H9 (cell line): ENCODE data around the gene ZNF317. TPM values are rescaled to one million over a fixed set of nuclear protein-coding genes. Genes with fewer than 3 reads are reported as not detected.

Experiments
- DNase-seq: peaks from one replicate; pipeline ENCODE4 v3.0.0-alpha.2; 2017
- H2AFZ ChIP-seq: one replicate; pipeline ENCODE4 v1.6.1; 2013; ENCODE audit warnings: mild to moderate bottlenecking, low read length, control low read depth, moderate library complexity
- H2AK5ac ChIP-seq: 2 replicates; pipeline ENCODE4 v1.6.1; 2013; ENCODE audit warnings: low read length, control low read depth, mixed read lengths; ENCODE audit not compliant: insufficient read length
- H2BK120ac ChIP-seq: one replicate; pipeline ENCODE4 v1.6.1; 2013; ENCODE audit warnings: low read depth, mild to moderate bottlenecking, low read length, control low read depth, inconsistent platforms; ENCODE audit not compliant: poor library complexity, severe bottlenecking
- H2BK12ac ChIP-seq: 2 replicates; pipeline ENCODE4 v1.6.1; 2013; ENCODE audit warnings: low read length, control low read depth, mixed read lengths, low read depth; ENCODE audit not compliant: insufficient read length
- H2BK15ac ChIP-seq: 2 replicates; pipeline ENCODE4 v1.6.1; 2013; ENCODE audit warnings: low read depth, low read length, control low read depth
- H2BK20ac ChIP-seq: one replicate; pipeline ENCODE4 v1.6.1; 2013; ENCODE audit warnings: low read depth, mild to moderate bottlenecking, low read length, control low read depth, inconsistent platforms; ENCODE audit not compliant: poor library complexity, severe bottlenecking
- H2BK5ac ChIP-seq: 2 replicates; pipeline ENCODE4 v1.6.1; 2013; ENCODE audit warnings: low read length, control low read depth, mixed read lengths; ENCODE audit not compliant: insufficient read length
- H3K14ac ChIP-seq: 2 replicates; pipeline ENCODE4 v1.6.1; 2013; ENCODE audit warnings: low read length, control low read depth; ENCODE audit not compliant: insufficient read depth
- H3K18ac ChIP-seq: 2 replicates; pipeline ENCODE4 v1.6.1; 2013; ENCODE audit warnings: low read depth, mild to moderate bottlenecking, mixed read lengths, low read length, control low read depth; ENCODE audit not compliant: insufficient read length
- H3K23ac ChIP-seq: 2 replicates; pipeline ENCODE4 v1.6.1; 2013; ENCODE audit warnings: low read length, control low read depth, mixed read lengths, low read depth; ENCODE audit not compliant: insufficient read length
- H3K23me2 ChIP-seq: 2 replicates; pipeline ENCODE4 v1.6.1; 2013; ENCODE audit warnings: low read depth, mild to moderate bottlenecking, mixed read lengths, low read length, control low read depth; ENCODE audit not compliant: insufficient read length, poor library complexity, severe bottlenecking
- H3K27ac ChIP-seq: 2 replicates; pipeline ENCODE4 v1.5.1; 2013; ENCODE audit warnings: low read length, control low read depth, mixed read lengths, low read depth; ENCODE audit not compliant: insufficient read length
- H3K27me3 ChIP-seq: 2 replicates; pipeline ENCODE4 v1.6.1; 2013; ENCODE audit warnings: low read length, control low read depth, inconsistent platforms; ENCODE audit not compliant: insufficient read depth
- H3K4ac ChIP-seq: 2 replicates; pipeline ENCODE4 v1.6.1; 2013; ENCODE audit warnings: low read depth, mild to moderate bottlenecking, control low read depth, inconsistent platforms, low read length, moderate library complexity
- H3K4me1 ChIP-seq: 2 replicates; pipeline ENCODE4 v1.6.1; 2013; ENCODE audit warnings: low read length, control low read depth, inconsistent platforms; ENCODE audit not compliant: insufficient read depth
- H3K4me2 ChIP-seq: 2 replicates; pipeline ENCODE4 v1.6.1; 2013; ENCODE audit warnings: low read length, control low read depth, mixed read lengths; ENCODE audit not compliant: insufficient read length, insufficient read depth
- H3K56ac ChIP-seq: 2 replicates; pipeline ENCODE4 v1.6.1; 2013; ENCODE audit warnings: low read depth, mild to moderate bottlenecking, mixed read lengths, low read length, control low read depth; ENCODE audit not compliant: insufficient read length
- H3K79me1 ChIP-seq: 2 replicates; pipeline ENCODE4 v1.6.1; 2013; ENCODE audit warnings: low read depth, mild to moderate bottlenecking, moderate library complexity, low read length, control low read depth, inconsistent platforms; ENCODE audit not compliant: insufficient read depth, poor library complexity, severe bottlenecking
- H3K79me2 ChIP-seq: 2 replicates; pipeline ENCODE4 v1.6.1; 2013; ENCODE audit warnings: low read length, control low read depth, inconsistent platforms; ENCODE audit not compliant: insufficient read depth
- H3K9ac ChIP-seq: 2 replicates; pipeline ENCODE4 v1.6.1; 2013; ENCODE audit warnings: low read length, control low read depth, mixed read lengths; ENCODE audit not compliant: insufficient read length; ENCODE audit errors: extremely low read depth
- H3K9me3 ChIP-seq: one replicate; pipeline ENCODE4 v1.6.1; 2013; ENCODE audit warnings: low read depth, low read length, inconsistent platforms; ENCODE audit not compliant: control insufficient read depth
- H3T11ph ChIP-seq: one replicate; pipeline ENCODE4 v1.6.1; 2013; ENCODE audit warnings: mild to moderate bottlenecking, low read length, control low read depth, inconsistent platforms
- H4K20me1 ChIP-seq: one replicate; pipeline ENCODE4 v1.6.1; 2013; ENCODE audit not compliant: control insufficient read depth, insufficient read length, insufficient read depth
- H4K5ac ChIP-seq: 2 replicates; pipeline ENCODE4 v1.6.1; 2013; ENCODE audit warnings: low read depth, mild to moderate bottlenecking, mixed read lengths, low read length, control low read depth; ENCODE audit not compliant: insufficient read length
- H4K8ac ChIP-seq: replicated peaks from 2 replicates; pipeline ENCODE4 v1.6.1; 2013; ENCODE audit warnings: low read length, control low read depth, mixed read lengths, low read depth; ENCODE audit not compliant: insufficient read length
- H4K91ac ChIP-seq: 2 replicates; pipeline ENCODE4 v1.6.1; 2013; ENCODE audit warnings: low read depth, mild to moderate bottlenecking, moderate library complexity, mixed read lengths, low read length, control low read depth; ENCODE audit not compliant: insufficient read length
- H3K27ac Mint-ChIP-seq, 3 experiments: 2 replicates in 2 of 3; 3 replicates in 1 of 3; pipeline ENCODE4 v1.8.0; 2020 to 2021; ENCODE audit warnings: mixed read lengths in 3 of 3, mild to moderate bottlenecking in 1 of 3, moderate library complexity in 1 of 3
- H3K27me3 Mint-ChIP-seq: 2 replicates; pipeline ENCODE4 v1.8.0; 2021; ENCODE audit warnings: low read depth, mild to moderate bottlenecking, moderate library complexity, mixed read lengths
- H3K36me3 Mint-ChIP-seq, 3 experiments: 2 replicates in 2 of 3; 3 replicates in 1 of 3; pipeline ENCODE4 v1.8.0; 2020 to 2021; ENCODE audit warnings: low read depth in 3 of 3, mixed read lengths in 3 of 3; ENCODE audit not compliant: insufficient read depth in 1 of 3
- H3K4me1 Mint-ChIP-seq, 2 experiments: 2 replicates each; pipeline ENCODE4 v1.8.0; 2020; ENCODE audit warnings: mixed read lengths in 2 of 2
- H3K4me3 Mint-ChIP-seq, 2 experiments: 2 replicates in 1 of 2; 3 replicates in 1 of 2; pipeline ENCODE4 v1.8.0; 2020 to 2021; ENCODE audit warnings: mild to moderate bottlenecking in 2 of 2, mixed read lengths in 2 of 2, moderate library complexity in 1 of 2
- H3K9me3 Mint-ChIP-seq, 2 experiments: 2 replicates in 1 of 2; 3 replicates in 1 of 2; pipeline ENCODE4 v1.8.0; 2020; ENCODE audit warnings: mild to moderate bottlenecking in 2 of 2, mixed read lengths in 2 of 2, moderate library complexity in 1 of 2
- CTCF ChIP-seq: fragments of 200-600 bp; sonication (generic); conservative IDR thresholded peaks from 3 replicates; pipeline ENCODE4 v1.8.0; 2021; ENCODE audit warnings: antibody characterized with exemption, mild to moderate bottlenecking
- WGBS: extraction: QIAGEN DNeasy Blood & Tissue Kit; methylation state at CpG from one replicate; pipeline ENCODE4 v1.1.7; 2013; ENCODE audit warnings: missing lambda C conversion rate, low lambda C conversion rate, mixed read lengths; ENCODE audit not compliant: insufficient read length; ENCODE audit errors: extremely low coverage; 5-methylcytosine and 5-hydroxymethylcytosine counted together
- total RNA-seq: library from RNA; stranded (reverse); gene quantifications from 2 replicates; pipeline ENCODE4 v1.2.1, GENCODE V29; 2021

Gene ZNF317
- total RNA-seq, 1 experiment from 2014 or later, result 52.8 TPM

- no peak overlapping the region for H3K4me2 ChIP-seq
- no peak for TF ChIP-seq CTCF
- no peak overlapping the region for H3K9ac ChIP-seq
- H3K4me1 ChIP-seq, result no peaks in the 10 kb centered on the region
- H4K20me1 ChIP-seq, result no peaks in the 10 kb centered on the region
- H3K27me3 ChIP-seq, result no peaks in the 10 kb centered on the region
- no peak overlapping the region for H3K4ac ChIP-seq
- no peak overlapping the region for H4K5ac ChIP-seq
- no peaks in the 10 kb centered on the region for H3K4me1 Mint-ChIP-seq
- no peak overlapping the region for H3K18ac ChIP-seq
- H3K23me2 ChIP-seq, result no peaks in the 10 kb centered on the region
- no peak overlapping the region for H2BK12ac ChIP-seq
- H3K27me3 Mint-ChIP-seq, result peaks cover 5% of the 10 kb centered on the region
- WGBS, result no CpG with 5 or more reads among the region's 5 CpGs
- H3K79me2 ChIP-seq, result no peaks in the 10 kb centered on the region
- H2BK120ac ChIP-seq, result no peak overlapping the region
- H3K23ac ChIP-seq, result no peak overlapping the region
- H3K36me3 Mint-ChIP-seq, result peaks cover 1 to 21% (median 13%) of the 10 kb centered on the region in 3 experiments; a peak in 5 of 7 replicates
- no peaks in the 10 kb centered on the region for H3K79me1 ChIP-seq
- H4K91ac ChIP-seq, result no peak overlapping the region
- H3K9me3 Mint-ChIP-seq, result peaks cover 70 to 91% of the 10 kb centered on the region in 2 experiments
- H2AK5ac ChIP-seq, result no peak overlapping the region
- no peak for DNase-seq
- no peak overlapping the region for H2AFZ ChIP-seq
- H3K27ac Mint-ChIP-seq, result no peak overlapping the region
- no peak overlapping the region for H3K14ac ChIP-seq
- no peak overlapping the region for H2BK20ac ChIP-seq
- no peak overlapping the region for H4K8ac ChIP-seq
- no peak overlapping the region for H3K56ac ChIP-seq
- H3K4me3 Mint-ChIP-seq, result no peak overlapping the region
- no peak overlapping the region for H2BK15ac ChIP-seq
- H3K27ac ChIP-seq, result no peak overlapping the region
- no peak overlapping the region for H3T11ph ChIP-seq
- H3K9me3 ChIP-seq, result no peaks in the 10 kb centered on the region
- H2BK5ac ChIP-seq, result no peak overlapping the region
Observed at GRCh38 chr19:9116547-9116946, 23.6 kb upstream of the ZNF317 start.
